ACC112 (cell line): ENCODE measurements around the gene TMEM132C.

ENCODE experiments used
- H2AFZ ChIP-seq: fragments of 200-600 bp; sonication (generic); one replicate; pipeline ENCODE4 v1.6.0; 2017; ENCODE audit warnings: antibody characterized with exemption, low read length; ENCODE audit not compliant: unreplicated experiment
- H3K27ac ChIP-seq: fragments of 200-600 bp; sonication (generic); 2 replicates; pipeline ENCODE4 v1.5.1; 2014; ENCODE audit warnings: low read depth, mild to moderate bottlenecking, antibody characterized with exemption, low read length, moderate library complexity
- H3K27me3 ChIP-seq: fragments of 200-600 bp; sonication (generic); 2 replicates; pipeline ENCODE4 v1.6.1; 2014; ENCODE audit warnings: mild to moderate bottlenecking, antibody characterized with exemption, low read length, moderate library complexity, mixed read lengths; ENCODE audit not compliant: insufficient read depth
- H3K36me3 ChIP-seq: fragments of 200-600 bp; sonication (generic); 2 replicates; pipeline ENCODE4 v1.6.1; 2016; ENCODE audit warnings: mild to moderate bottlenecking, antibody characterized with exemption, low read length, moderate library complexity, mixed read lengths; ENCODE audit not compliant: insufficient read depth
- H3K4me1 ChIP-seq: fragments of 200-600 bp; sonication (generic); one replicate; pipeline ENCODE4 v1.6.1; 2016; ENCODE audit warnings: low read length, mixed read lengths; ENCODE audit not compliant: insufficient read depth, unreplicated experiment, control insufficient read depth
- H3K4me3 ChIP-seq: fragments of 200-600 bp; sonication (generic); 2 replicates; pipeline ENCODE4 v1.5.1; 2014; ENCODE audit warnings: mild to moderate bottlenecking, low read depth, low read length
- H3K79me2 ChIP-seq: fragments of 200-600 bp; sonication (generic); one replicate; pipeline ENCODE4 v1.6.0; 2016; ENCODE audit warnings: low read length; ENCODE audit not compliant: control insufficient read depth, unreplicated experiment, insufficient read depth

Gene TMEM132C

GRCh38 chr12:128607641-128608040, 340.7 kb downstream of the TMEM132C start:
- Histone ChIP-seq H3K79me2 (no peaks in the 10 kb centered on the region), H3K27ac (no peak overlapping the region), H3K4me3 (no peak overlapping the region), H3K36me3 (no peaks in the 10 kb centered on the region), H3K4me1 (no peaks in the 10 kb centered on the region), H3K27me3 (no peaks in the 10 kb centered on the region), H2AFZ (no peak overlapping the region)

GRCh38 chr12:128609861-128610260, 342.9 kb downstream of the TMEM132C start:
- Histone ChIP-seq H2AFZ (no peak overlapping the region), H3K79me2 (no peaks in the 10 kb centered on the region), H3K27ac (no peak overlapping the region)

GRCh38 chr12:128611736-128612135, 344.8 kb downstream of the TMEM132C start:
- Histone ChIP-seq H3K4me1 (no peaks in the 10 kb centered on the region), H3K27me3 (no peaks in the 10 kb centered on the region), H3K36me3 (no peaks in the 10 kb centered on the region), H3K79me2 (no peaks in the 10 kb centered on the region), H2AFZ (no peak overlapping the region), H3K4me3 (no peak overlapping the region), H3K27ac (no peak overlapping the region)

More at GRCh38 chr12:128609861-128610260, 342.9 kb downstream of the TMEM132C start:
- Histone ChIP-seq H3K4me3 (no peak overlapping the region), H3K36me3 (no peaks in the 10 kb centered on the region), H3K27me3 (no peaks in the 10 kb centered on the region), H3K4me1 (no peaks in the 10 kb centered on the region)

GRCh38 chr12:128612150-128612850, 345.3 kb downstream of the TMEM132C start:
- H3K4me3 ChIP-seq = no peak overlapping the region
- no peaks in the 10 kb centered on the region for H3K79me2 ChIP-seq
- no peak overlapping the region for H3K27ac ChIP-seq
- H3K27me3 ChIP-seq = no peaks in the 10 kb centered on the region
- H3K4me1 ChIP-seq = no peaks in the 10 kb centered on the region
- H3K36me3 ChIP-seq = no peaks in the 10 kb centered on the region
- H2AFZ ChIP-seq = no peak overlapping the region

- H3K79me2 ChIP-seq = no peaks in the 10 kb centered on the region
- no peak overlapping the region for H3K4me3 ChIP-seq
- no peaks in the 10 kb centered on the region for H3K27me3 ChIP-seq
- no peaks in the 10 kb centered on the region for H3K36me3 ChIP-seq
- no peak overlapping the region for H2AFZ ChIP-seq
- no peaks in the 10 kb centered on the region for H3K4me1 ChIP-seq
- no peak overlapping the region for H3K27ac ChIP-seq
These were observed 347.0 kb downstream of the TMEM132C start for GRCh38 chr12:128613837-128614590.

GRCh38 chr12:128617304-128617833, 350.4 kb downstream of the TMEM132C start:
- H3K36me3 ChIP-seq = no peaks in the 10 kb centered on the region
- H3K27me3 ChIP-seq = no peaks in the 10 kb centered on the region
- no peak overlapping the region for H3K27ac ChIP-seq
- no peaks in the 10 kb centered on the region for H3K4me1 ChIP-seq
- H2AFZ ChIP-seq = no peak overlapping the region
- H3K79me2 ChIP-seq = no peaks in the 10 kb centered on the region
- no peak overlapping the region for H3K4me3 ChIP-seq

- H2AFZ ChIP-seq = no peak overlapping the region
- H3K27me3 ChIP-seq = no peaks in the 10 kb centered on the region
- H3K4me3 ChIP-seq = no peak overlapping the region
- H3K79me2 ChIP-seq = no peaks in the 10 kb centered on the region
- no peak overlapping the region for H3K27ac ChIP-seq
- no peaks in the 10 kb centered on the region for H3K4me1 ChIP-seq
- H3K36me3 ChIP-seq = no peaks in the 10 kb centered on the region
These were observed 352.3 kb downstream of the TMEM132C start for GRCh38 chr12:128619263-128619662.

- no peak overlapping the region for H2AFZ ChIP-seq
- no peak overlapping the region for H3K27ac ChIP-seq
- no peaks in the 10 kb centered on the region for H3K79me2 ChIP-seq
- no peaks in the 10 kb centered on the region for H3K36me3 ChIP-seq
- H3K27me3 ChIP-seq = no peaks in the 10 kb centered on the region
- no peak overlapping the region for H3K4me3 ChIP-seq
- no peaks in the 10 kb centered on the region for H3K4me1 ChIP-seq
These were observed 354.3 kb downstream of the TMEM132C start for GRCh38 chr12:128621304-128621703.

- Histone ChIP-seq H3K4me1 (no peaks in the 10 kb centered on the region), H2AFZ (no peak overlapping the region), H3K27me3 (no peaks in the 10 kb centered on the region), H3K36me3 (no peaks in the 10 kb centered on the region), H3K4me3 (no peak overlapping the region), H3K79me2 (no peaks in the 10 kb centered on the region), H3K27ac (no peak overlapping the region)
These were observed 356.8 kb downstream of the TMEM132C start for GRCh38 chr12:128623748-128624147.

GRCh38 chr12:128626808-128627320, 359.9 kb downstream of the TMEM132C start:
- H3K79me2 ChIP-seq = no peaks in the 10 kb centered on the region

More at GRCh38 chr12:128626808-128627320, 359.9 kb downstream of the TMEM132C start:
- Histone ChIP-seq H3K27ac (no peak overlapping the region), H3K27me3 (no peaks in the 10 kb centered on the region), H3K36me3 (no peaks in the 10 kb centered on the region), H3K4me3 (no peak overlapping the region), H2AFZ (no peak overlapping the region), H3K4me1 (no peaks in the 10 kb centered on the region)
